ENCODE measurements around the gene SUOX.
"Not testable (repeated sequence)": the region's sequence is repeated elsewhere in the genome, so short reads cannot be mapped to it uniquely, and the experiment has no call there.

Gene SUOX

GRCh38 chr12:55983232-55983842 lies 13.7 kb upstream of the SUOX start:
- no peak for DNase-seq (ENCODE audit: low read depth, low spot score)

GRCh38 chr12:55984861-55985260 lies 12.2 kb upstream of the SUOX start:
- DNase-seq (ENCODE audit: low read depth, low spot score), result no peak

GRCh38 chr12:55985341-55985740 lies 11.7 kb upstream of the SUOX start:
- no peak for DNase-seq (ENCODE audit: low read depth, low spot score)

- DNase-seq (ENCODE audit: low read depth, low spot score), result not testable (repeated sequence)
Measured at GRCh38 chr12:55985976-55986375, 11.1 kb upstream of the SUOX start.

- DNase-seq (ENCODE audit: low read depth, low spot score), result no peak
Measured at GRCh38 chr12:55991110-55991509, 6.0 kb upstream of the SUOX start.

GRCh38 chr12:55993230-55993853 lies 3.7 kb upstream of the SUOX start:
- DNase-seq (ENCODE audit: low read depth, low spot score), result no peak

- DNase-seq (ENCODE audit: low read depth, low spot score), result no peak
Measured at GRCh38 chr12:55995366-55995765, 1.7 kb upstream of the SUOX start.

- peak; percentile 81 for DNase-seq (ENCODE audit: low read depth, low spot score)
Measured at GRCh38 chr12:55996201-55996714, 818 bp upstream of the SUOX start.

- DNase-seq (ENCODE audit: low read depth, low spot score), result no peak
Measured at GRCh38 chr12:55997535-55997859, 421 bp downstream of the SUOX start.

GRCh38 chr12:55999522-55999921 lies 2.4 kb downstream of the SUOX start:
- DNase-seq (ENCODE audit: low read depth, low spot score), result not testable (repeated sequence)

- not testable (repeated sequence) for DNase-seq (ENCODE audit: low read depth, low spot score)
Measured at GRCh38 chr12:55999999-56000540, 3.0 kb downstream of the SUOX start.

GRCh38 chr12:56001487-56002100 lies 4.5 kb downstream of the SUOX start:
- no peak for DNase-seq (ENCODE audit: low read depth, low spot score)

GRCh38 chr12:56003376-56003775 lies 6.3 kb downstream of the SUOX start:
- DNase-seq (ENCODE audit: low read depth, low spot score), result not testable (repeated sequence)

- no peak for DNase-seq (ENCODE audit: low read depth, low spot score)
Measured at GRCh38 chr12:56004211-56004610, 7.1 kb downstream of the SUOX start.

GRCh38 chr12:56007564-56008559 lies 10.8 kb downstream of the SUOX start:
- peak; percentile 51 for DNase-seq (ENCODE audit: low read depth, low spot score)

GRCh38 chr12:56010111-56010570 lies 13.1 kb downstream of the SUOX start:
- no peak for DNase-seq (ENCODE audit: low read depth, low spot score)

- DNase-seq (ENCODE audit: low read depth, low spot score), result no peak
Measured at GRCh38 chr12:56011509-56012090, 14.5 kb downstream of the SUOX start.

GRCh38 chr12:56013482-56013881 lies 16.4 kb downstream of the SUOX start:
- no peak for DNase-seq (ENCODE audit: low read depth, low spot score)

- peak; percentile 20 for DNase-seq (ENCODE audit: low read depth, low spot score)
Measured at GRCh38 chr12:56014205-56014604, 17.1 kb downstream of the SUOX start.

- DNase-seq (ENCODE audit: low read depth, low spot score), result no peak
Measured at GRCh38 chr12:56017181-56017580, 20.1 kb downstream of the SUOX start.

GRCh38 chr12:56018356-56018755 lies 21.3 kb downstream of the SUOX start:
- DNase-seq (ENCODE audit: low read depth, low spot score), result no peak

Data from astrocyte of the hippocampus (primary cell).